OCI-LY3 (cell line): ENCODE results near the gene NKAIN2.

Experiments
- EZH2phosphoT487 ChIP-seq: fragments of 200-600 bp; shearing (Covaris generic); IDR thresholded peaks from 2 replicates; pipeline ENCODE4 v1.6.1; 2018; ENCODE audit warnings: antibody characterized with exemption, mixed run types, low read depth
- TF ChIP-seq, protein P1 (sequence below): fragments of 200-600, 300-600 bp; sonication (generic); IDR thresholded peaks from 2 replicates; pipeline ENCODE4 v1.5.1; 2014; ENCODE audit warnings: antibody characterized with exemption, low read length, low read depth

DNA sequence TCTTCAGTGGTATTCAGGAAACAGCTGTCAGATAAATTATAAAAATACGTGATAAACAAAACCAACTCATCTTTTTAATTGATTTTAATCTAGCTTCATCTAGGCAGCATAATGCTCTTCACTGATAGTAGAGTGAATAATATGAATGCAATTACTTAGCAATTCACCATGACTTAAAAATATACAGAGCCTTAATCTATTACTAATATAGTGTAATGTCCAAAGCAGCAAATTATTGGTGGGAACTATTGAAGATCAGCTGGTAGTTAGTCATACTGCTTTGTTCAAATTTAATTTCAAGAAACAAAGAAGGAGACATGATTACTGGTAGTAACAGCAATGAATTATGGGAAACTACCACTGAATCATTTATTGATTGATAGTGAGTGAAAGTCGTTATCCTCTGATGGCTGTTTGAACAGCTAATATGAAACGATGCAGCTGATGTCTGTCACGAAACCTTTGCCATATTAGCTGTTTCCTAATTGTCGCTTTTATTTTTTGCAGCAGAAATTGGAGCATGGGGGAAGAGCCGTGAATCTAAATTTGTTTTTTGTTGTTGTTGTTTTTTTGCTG lies 99.2 kb downstream of the NKAIN2 start:
- TF ChIP-seq, protein P1, sequence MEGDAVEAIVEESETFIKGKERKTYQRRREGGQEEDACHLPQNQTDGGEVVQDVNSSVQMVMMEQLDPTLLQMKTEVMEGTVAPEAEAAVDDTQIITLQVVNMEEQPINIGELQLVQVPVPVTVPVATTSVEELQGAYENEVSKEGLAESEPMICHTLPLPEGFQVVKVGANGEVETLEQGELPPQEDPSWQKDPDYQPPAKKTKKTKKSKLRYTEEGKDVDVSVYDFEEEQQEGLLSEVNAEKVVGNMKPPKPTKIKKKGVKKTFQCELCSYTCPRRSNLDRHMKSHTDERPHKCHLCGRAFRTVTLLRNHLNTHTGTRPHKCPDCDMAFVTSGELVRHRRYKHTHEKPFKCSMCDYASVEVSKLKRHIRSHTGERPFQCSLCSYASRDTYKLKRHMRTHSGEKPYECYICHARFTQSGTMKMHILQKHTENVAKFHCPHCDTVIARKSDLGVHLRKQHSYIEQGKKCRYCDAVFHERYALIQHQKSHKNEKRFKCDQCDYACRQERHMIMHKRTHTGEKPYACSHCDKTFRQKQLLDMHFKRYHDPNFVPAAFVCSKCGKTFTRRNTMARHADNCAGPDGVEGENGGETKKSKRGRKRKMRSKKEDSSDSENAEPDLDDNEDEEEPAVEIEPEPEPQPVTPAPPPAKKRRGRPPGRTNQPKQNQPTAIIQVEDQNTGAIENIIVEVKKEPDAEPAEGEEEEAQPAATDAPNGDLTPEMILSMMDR: no peak
- no peak for TF ChIP-seq EZH2phosphoT487
